HEK293 (cell line): ENCODE results near the gene NLRP13.

Experiments used
- BCL11A ChIP-seq: fragments of 450-650 bp; formaldehyde crosslinking; IDR thresholded peaks from 2 replicates; pipeline ENCODE4 v1.5.1; 2016; ENCODE audit warnings: low read depth, missing biosample characterization, missing genetic modification characterization
- ZBTB1 ChIP-seq: fragments of 450-650 bp; formaldehyde crosslinking; IDR thresholded peaks from 2 replicates; pipeline ENCODE4 v1.5.1; 2016; ENCODE audit warnings: missing biosample characterization, missing genetic modification characterization
- ZNF274 ChIP-seq, 2 experiments: fragments of 200-500 bp in 1 of 2; fragments of 450-650 bp in 1 of 2; sonication (Bioruptor generic) in 1 of 2; formaldehyde crosslinking in 1 of 2; IDR thresholded peaks; 2 replicates each; pipeline versions ENCODE4 v1.5.1 to v1.6.1; 2014 to 2016; ENCODE audit warnings: borderline replicate concordance in 1 of 2, inconsistent platforms in 1 of 2, low read length in 1 of 2, missing biosample characterization in 1 of 2, missing genetic modification characterization in 1 of 2
- ZNF48 ChIP-seq: fragments of 450-650 bp; formaldehyde crosslinking; IDR thresholded peaks from 2 replicates; pipeline ENCODE4 v1.5.1; 2016; ENCODE audit warnings: missing biosample characterization, missing genetic modification characterization
- ZNF621 ChIP-seq: fragments of 450-650 bp; formaldehyde crosslinking; IDR thresholded peaks from 2 replicates; pipeline ENCODE4 v1.5.1; 2017; ENCODE audit warnings: missing biosample characterization, missing genetic modification characterization
- ZNF76 ChIP-seq: fragments of 450-650 bp; formaldehyde crosslinking; IDR thresholded peaks from 2 replicates; pipeline ENCODE4; 2016; ENCODE audit warnings: low read depth, missing biosample characterization, missing genetic modification characterization, borderline replicate concordance

DNA sequence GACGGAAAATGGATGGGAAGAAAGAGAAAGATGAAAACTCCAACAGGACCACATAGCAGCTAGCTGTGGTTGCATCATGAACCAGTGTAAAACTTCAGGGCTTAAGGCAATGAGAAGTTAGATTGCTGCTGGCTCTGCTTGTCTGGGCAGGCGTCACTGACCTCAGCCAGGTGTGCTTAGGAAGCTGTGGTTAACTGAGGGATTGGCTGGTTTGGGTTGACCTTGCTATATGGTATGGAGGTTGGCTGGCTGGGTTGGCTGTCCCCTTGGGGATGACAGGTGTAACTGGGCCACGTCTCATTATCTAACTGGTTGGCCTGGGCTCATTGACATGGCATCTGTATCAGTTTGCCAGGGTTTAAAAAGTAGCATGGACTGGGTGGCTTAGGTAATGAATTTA is 54.9 kb downstream of the NLRP13 start:
- TF ChIP-seq ZNF76 (tag by site-specific recombination) = no peak
- no peak for TF ChIP-seq ZNF621 (tag by site-specific recombination)
- no peak for TF ChIP-seq ZBTB1
- no peak for TF ChIP-seq ZNF48 (tag by site-specific recombination)
- no peak for TF ChIP-seq ZNF274 (IDR thresholded peaks at IDR 0.05; ENCODE audit: low read length)
- TF ChIP-seq ZNF274 (tag by site-specific recombination; IDR thresholded peaks at IDR 0.05; ENCODE audit: borderline replicate concordance) = no peak
- TF ChIP-seq BCL11A (tag by site-specific recombination) = no peak
